Gastrocnemius medialis (tissue), 4 donors: ENCODE data around the gene NCCRP1. TPM values are rescaled to one million over a fixed set of nuclear protein-coding genes. Genes with fewer than 3 reads are reported as not detected.

ENCODE experiments used
- ATAC-seq, 2 donors: fragments of 150-250 bp; one replicate each; pipeline ENCODE4 v1.9.1; 2016
- DNase-seq, 2 donors: peaks; one replicate each; pipeline ENCODE4 v3.0.0-alpha.2; 2019
- H3K27ac ChIP-seq, 4 donors: fragments of 200-600 bp; sonication (generic); 1 replicate in 1 of 4; 2 replicates in 3 of 4; pipeline ENCODE4 v1.5.1; 2016 to 2018; ENCODE audit warnings: mild to moderate bottlenecking in 2 of 4, moderate library complexity in 1 of 4
- H3K27me3 ChIP-seq, 3 donors: fragments of 200-600 bp; sonication (generic) in 2 of 3; 1 replicate in 1 of 3; 2 replicates in 2 of 3; pipeline versions ENCODE4 v1.5.1 to v1.6.0; 2016 to 2019; ENCODE audit warnings: mild to moderate bottlenecking in 1 of 3, moderate library complexity in 1 of 3
- H3K36me3 ChIP-seq, 2 donors: fragments of 200-600 bp; sonication (generic) in 1 of 2; one replicate each; pipeline ENCODE4 v1.5.1; 2017 to 2018
- H3K4me1 ChIP-seq, 2 donors: fragments of 200-600 bp; sonication (generic) in 1 of 2; one replicate each; pipeline ENCODE4 v1.5.1; 2016 to 2017; ENCODE audit warnings: mild to moderate bottlenecking in 2 of 2
- H3K4me3 ChIP-seq, 4 donors: fragments of 200-600 bp; sonication (generic) in 3 of 4; 1 replicate in 1 of 4; 2 replicates in 3 of 4; pipeline ENCODE4 v1.5.1; 2016 to 2019; ENCODE audit warnings: mild to moderate bottlenecking in 2 of 4
- H3K9me3 ChIP-seq, 3 donors: fragments of 200-600 bp; sonication (generic) in 2 of 3; 1 replicate in 1 of 3; 2 replicates in 2 of 3; pipeline ENCODE4 v1.5.1; 2016 to 2019
- POLR2A ChIP-seq, 2 donors: fragments of 450-650 bp; IDR thresholded peaks; one replicate each; pipeline ENCODE4 v1.6.1; 2017; ENCODE audit warnings: antibody characterized with exemption in 2 of 2, mild to moderate bottlenecking in 2 of 2, moderate library complexity in 2 of 2
- in situ Hi-C, 4 donors: fragments of 200-750 bp; cut with MboI; loops; one replicate each; pipeline versions ENCODE4 v1.15.0 to v1.8.0; 2017; ENCODE audit warnings: low sequenced_read_pairs in 4 of 4
- intact Hi-C: fragments of 100-400 bp; cut with DNase I; formaldehyde crosslinking; loops from one replicate; pipeline ENCODE4 v1.15.1; 2023; ENCODE audit warnings: low total_unique reads
- total RNA-seq, 4 donors: library from RNA; depleted of rRNA; stranded (reverse); fragments of >200 nt; gene quantifications; one replicate each; pipeline versions ENCODE4 v1.1.0 to v1.2.3, GENCODE V29; 2016
- TF ChIP-seq, protein P1 (sequence below), 5 experiments: fragments of 450-650 bp in 3 of 5; fragments of 200-600 bp in 2 of 5; sonication (generic) in 2 of 5; IDR thresholded peaks in 4 of 5; conservative IDR thresholded peaks in 1 of 5; 1 replicate in 4 of 5; 2 replicates in 1 of 5; pipeline ENCODE4 v1.5.1; 2016 to 2019; ENCODE audit warnings: antibody characterized with exemption in 5 of 5, mild to moderate bottlenecking in 3 of 5, moderate library complexity in 3 of 5

The NCCRP1 gene
- total RNA-seq, 4 donors from 2014 or later = not detected

DNA sequence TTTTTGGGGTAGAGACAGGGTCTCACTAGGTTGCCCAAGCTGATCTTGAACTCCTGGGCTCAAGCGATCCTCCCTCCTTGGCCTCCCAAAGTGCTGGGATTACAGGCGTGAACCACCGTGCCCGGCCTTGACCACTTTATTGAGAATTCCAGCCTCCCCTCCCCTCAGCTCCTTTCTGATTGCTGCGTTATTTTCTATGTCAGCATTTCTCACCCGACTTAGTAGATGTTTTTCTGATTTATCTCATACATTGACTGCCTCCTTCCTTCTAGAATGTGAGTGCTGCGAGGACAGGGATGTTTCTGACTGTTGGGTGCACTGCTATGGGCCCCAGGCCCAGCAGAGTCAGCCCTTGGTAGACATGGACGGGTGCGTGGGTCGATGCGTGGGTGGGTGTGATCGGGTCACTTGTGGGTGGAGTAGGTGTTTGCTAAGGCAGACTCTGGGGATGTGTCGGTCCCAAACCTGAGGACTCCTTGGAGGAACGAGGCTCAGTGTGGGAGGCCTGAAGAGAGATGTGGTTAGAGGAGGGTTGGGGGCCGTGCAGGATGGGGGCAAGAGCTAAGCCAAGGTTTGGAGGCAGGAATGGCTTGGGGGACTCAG is 34.2 kb upstream of the NCCRP1 start:
- Histone ChIP-seq H3K27ac (no peak overlapping the region), H3K4me1 (no peaks in the 10 kb centered on the region), H3K4me3 (no peak overlapping the region), H3K36me3 (no peaks in the 10 kb centered on the region), H3K9me3 (no peaks in the 10 kb centered on the region), H3K27me3 (no peaks in the 10 kb centered on the region)
- TF ChIP-seq POLR2A (IDR thresholded peaks at IDR 0.05) = no peak
- TF ChIP-seq, protein P1, sequence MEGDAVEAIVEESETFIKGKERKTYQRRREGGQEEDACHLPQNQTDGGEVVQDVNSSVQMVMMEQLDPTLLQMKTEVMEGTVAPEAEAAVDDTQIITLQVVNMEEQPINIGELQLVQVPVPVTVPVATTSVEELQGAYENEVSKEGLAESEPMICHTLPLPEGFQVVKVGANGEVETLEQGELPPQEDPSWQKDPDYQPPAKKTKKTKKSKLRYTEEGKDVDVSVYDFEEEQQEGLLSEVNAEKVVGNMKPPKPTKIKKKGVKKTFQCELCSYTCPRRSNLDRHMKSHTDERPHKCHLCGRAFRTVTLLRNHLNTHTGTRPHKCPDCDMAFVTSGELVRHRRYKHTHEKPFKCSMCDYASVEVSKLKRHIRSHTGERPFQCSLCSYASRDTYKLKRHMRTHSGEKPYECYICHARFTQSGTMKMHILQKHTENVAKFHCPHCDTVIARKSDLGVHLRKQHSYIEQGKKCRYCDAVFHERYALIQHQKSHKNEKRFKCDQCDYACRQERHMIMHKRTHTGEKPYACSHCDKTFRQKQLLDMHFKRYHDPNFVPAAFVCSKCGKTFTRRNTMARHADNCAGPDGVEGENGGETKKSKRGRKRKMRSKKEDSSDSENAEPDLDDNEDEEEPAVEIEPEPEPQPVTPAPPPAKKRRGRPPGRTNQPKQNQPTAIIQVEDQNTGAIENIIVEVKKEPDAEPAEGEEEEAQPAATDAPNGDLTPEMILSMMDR (IDR thresholded peaks at IDR 0.05 in 4 of 5, conservative IDR thresholded peaks at IDR 0.05 in 1 of 5) = no peak
- DNase-seq (no peak), ATAC-seq (no peak)
- in situ Hi-C loops = no loop called here
- intact Hi-C loops = no loop called here

DNA sequence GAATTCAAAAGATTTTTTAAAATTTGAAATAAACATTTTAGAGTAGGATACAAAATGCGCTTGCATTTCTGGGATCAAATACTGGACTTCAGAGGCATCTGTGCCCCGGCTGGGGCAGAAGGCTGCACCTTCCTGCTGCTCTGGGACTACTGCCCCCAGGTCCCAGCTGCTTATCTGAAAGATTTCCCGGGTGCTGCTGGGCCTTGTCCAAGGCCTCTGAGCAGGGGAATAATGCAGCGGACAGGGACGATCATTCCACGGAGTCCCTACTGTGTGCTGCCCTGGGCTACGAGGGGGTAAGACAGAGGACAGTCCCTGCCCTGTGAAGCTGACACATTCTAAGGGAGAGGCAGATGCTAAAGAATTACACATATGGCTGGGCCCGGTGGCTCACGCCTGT is 33.1 kb upstream of the NCCRP1 start:
- ATAC-seq = no peak
- Histone ChIP-seq H3K4me1 (no peaks in the 10 kb centered on the region), H3K9me3 (no peaks in the 10 kb centered on the region), H3K4me3 (no peak overlapping the region), H3K27me3 (no peaks in the 10 kb centered on the region), H3K36me3 (no peaks in the 10 kb centered on the region), H3K27ac (no peak overlapping the region)
- TF ChIP-seq, protein P1 (IDR thresholded peaks at IDR 0.05 in 4 of 5, conservative IDR thresholded peaks at IDR 0.05 in 1 of 5) = no peak
- no peak for TF ChIP-seq POLR2A (IDR thresholded peaks at IDR 0.05)
- intact Hi-C loops (no loop called here), in situ Hi-C loops (no loop called here)
- DNase-seq = no peak

DNA sequence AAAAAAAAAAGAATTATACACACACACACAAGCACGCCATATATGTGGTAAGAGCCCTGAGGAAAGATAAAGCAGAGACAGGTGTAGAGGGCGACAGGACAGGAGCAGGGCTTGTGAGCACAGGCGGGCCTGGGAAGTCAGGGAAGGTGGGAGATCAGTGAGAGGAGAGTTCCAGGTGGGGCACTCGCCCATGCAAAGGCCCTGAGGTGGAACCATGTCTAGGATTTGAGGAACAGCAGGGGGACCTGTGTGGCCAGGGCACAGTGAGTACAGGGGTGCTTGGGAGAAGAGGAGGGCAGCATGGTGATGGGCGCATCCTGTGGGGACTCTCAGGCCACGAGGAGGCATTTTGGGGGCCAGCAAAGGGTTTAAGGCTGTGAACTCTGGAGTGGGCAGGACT is 32.5 kb upstream of the NCCRP1 start:
- no peak for ATAC-seq
- H3K9me3 ChIP-seq = no peaks in the 10 kb centered on the region
- H3K27me3 ChIP-seq = no peaks in the 10 kb centered on the region
- TF ChIP-seq, protein P1 (IDR thresholded peaks at IDR 0.05 in 4 of 5, conservative IDR thresholded peaks at IDR 0.05 in 1 of 5) = no peak
- no peak for TF ChIP-seq POLR2A (IDR thresholded peaks at IDR 0.05)
- H3K4me1 ChIP-seq = no peaks in the 10 kb centered on the region
- no peak overlapping the region for H3K4me3 ChIP-seq
- in situ Hi-C loops (no loop called here), intact Hi-C loops (no loop called here)
- no peaks in the 10 kb centered on the region for H3K36me3 ChIP-seq
- H3K27ac ChIP-seq = no peak overlapping the region
- no peak for DNase-seq

DNA sequence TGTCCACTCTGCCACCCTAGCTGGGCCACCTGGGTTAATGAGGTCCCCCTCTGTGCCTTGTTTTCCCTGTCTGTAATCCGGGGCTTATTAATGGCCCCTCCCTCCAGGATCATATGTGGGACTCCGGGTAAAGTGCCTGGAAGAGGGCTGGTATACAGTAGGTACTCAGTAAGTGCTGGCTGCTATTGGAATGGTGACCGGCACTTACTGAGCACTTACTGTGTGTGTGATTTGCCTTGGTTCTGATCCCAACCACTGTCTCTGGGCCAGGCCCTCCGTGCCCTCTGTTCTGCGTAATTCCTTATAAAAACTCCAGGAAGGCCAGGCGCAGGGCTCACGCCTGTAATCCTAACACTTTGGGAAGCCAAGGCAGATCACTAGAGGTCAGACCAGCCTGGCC is 30.9 kb upstream of the NCCRP1 start:
- no peak for ATAC-seq
- Histone ChIP-seq H3K27ac (no peak overlapping the region), H3K4me3 (no peak overlapping the region), H3K9me3 (no peaks in the 10 kb centered on the region), H3K36me3 (no peaks in the 10 kb centered on the region), H3K4me1 (no peaks in the 10 kb centered on the region), H3K27me3 (no peaks in the 10 kb centered on the region)
- no peak for DNase-seq
- in situ Hi-C loops = no loop called here
- no peak for TF ChIP-seq POLR2A (IDR thresholded peaks at IDR 0.05)
- TF ChIP-seq, protein P1 (IDR thresholded peaks at IDR 0.05 in 4 of 5, conservative IDR thresholded peaks at IDR 0.05 in 1 of 5) = no peak
- intact Hi-C loops = no loop called here
